Naive thymus-derived CD4-positive, alpha-beta T cell (primary cell): ENCODE data around the gene SORCS2. TPM values are rescaled to one million over a fixed set of nuclear protein-coding genes. Genes with fewer than 3 reads are reported as not detected.

ENCODE experiments used
- ATAC-seq: fragments of 150-1000 bp; cut with Tn5 transposase; 2 replicates; pipeline ENCODE4 v1.10.0; 2021; ENCODE audit warnings: mild to moderate bottlenecking, moderate library complexity
- CTCF ChIA-PET: fragments of 350-600 bp; sonication (Branson Sonifier 250); formaldehyde crosslinking; loops from one replicate; lab custom pipeline; 2021; ENCODE audit warnings: antibody characterized with exemption; lab: Charles Lee
- POLR2A ChIA-PET: fragments of 350-600 bp; sonication (Branson Sonifier 250); formaldehyde crosslinking; loops from one replicate; lab custom pipeline; 2021; ENCODE audit warnings: antibody characterized with exemption, inconsistent platforms; lab: Charles Lee
- DNase-seq, 9 donors: peaks; one replicate each; pipeline versions ENCODE4 v3.0.0 to v3.0.0-alpha.2; 2020 to 2022; ENCODE audit warnings: mixed read lengths in 1 of 9
- H3K27ac ChIP-seq: one replicate; pipeline ENCODE4 v1.7.0; 2013; ENCODE audit warnings: mild to moderate bottlenecking, low read depth, low read length, moderate library complexity
- H3K27me3 ChIP-seq, 2 donors: one replicate each; pipeline ENCODE4 v1.7.0; 2013; ENCODE audit warnings: low read length in 2 of 2, mild to moderate bottlenecking in 2 of 2, moderate library complexity in 2 of 2; ENCODE audit not compliant: control insufficient read depth in 2 of 2, insufficient read depth in 2 of 2
- H3K36me3 ChIP-seq, 3 experiments: 1 replicate in 2 of 3; 2 replicates in 1 of 3; pipeline ENCODE4 v1.7.0; 2013; ENCODE audit warnings: low read length in 3 of 3, mild to moderate bottlenecking in 3 of 3, moderate library complexity in 1 of 3; ENCODE audit not compliant: insufficient read depth in 3 of 3, control insufficient read depth in 2 of 3
- H3K4me1 ChIP-seq, 2 donors: one replicate each; pipeline ENCODE4 v1.7.0; 2013; ENCODE audit warnings: low read length in 2 of 2, mild to moderate bottlenecking in 2 of 2, moderate library complexity in 1 of 2; ENCODE audit not compliant: control insufficient read depth in 2 of 2, insufficient read depth in 2 of 2
- H3K4me3 ChIP-seq: 2 replicates; pipeline ENCODE4 v1.7.0; 2013; ENCODE audit warnings: mild to moderate bottlenecking, low read length
- H3K9me3 ChIP-seq, 3 experiments: 1 replicate in 2 of 3; 2 replicates in 1 of 3; pipeline ENCODE4 v1.7.0; 2013; ENCODE audit warnings: low read length in 3 of 3; ENCODE audit not compliant: control insufficient read depth in 2 of 3
- H3K27ac Mint-ChIP-seq, 9 donors: one replicate each; pipeline ENCODE4 v1.8.0; 2020 to 2022; ENCODE audit warnings: mixed read lengths in 9 of 9, mild to moderate bottlenecking in 8 of 9, moderate library complexity in 5 of 9, inconsistent platforms in 2 of 9
- H3K27me3 Mint-ChIP-seq, 5 donors: one replicate each; pipeline ENCODE4 v1.8.0; 2021 to 2022; ENCODE audit warnings: mixed read lengths in 5 of 5, mild to moderate bottlenecking in 1 of 5
- H3K36me3 Mint-ChIP-seq, 5 donors: one replicate each; pipeline ENCODE4 v1.8.0; 2020 to 2022; ENCODE audit warnings: mixed read lengths in 5 of 5, mild to moderate bottlenecking in 3 of 5, inconsistent platforms in 1 of 5
- H3K4me1 Mint-ChIP-seq, 7 donors: one replicate each; pipeline ENCODE4 v1.8.0; 2020 to 2022; ENCODE audit warnings: mixed read lengths in 7 of 7, mild to moderate bottlenecking in 3 of 7, inconsistent platforms in 1 of 7
- H3K4me3 Mint-ChIP-seq, 10 donors: one replicate each; pipeline ENCODE4 v1.8.0; 2020 to 2022; ENCODE audit warnings: mild to moderate bottlenecking in 10 of 10, mixed read lengths in 10 of 10, moderate library complexity in 6 of 10, inconsistent platforms in 2 of 10
- H3K9me3 Mint-ChIP-seq, 11 donors: one replicate each; pipeline ENCODE4 v1.8.0; 2020 to 2022; ENCODE audit warnings: mixed read lengths in 11 of 11, mild to moderate bottlenecking in 4 of 11, inconsistent platforms in 1 of 11, moderate library complexity in 1 of 11
- intact Hi-C, 2 donors: fragments of 100-400 bp; cut with micrococcal nuclease; formaldehyde crosslinking; loops; one replicate each; pipeline ENCODE4 v1.15.1; 2023
- polyA plus RNA-seq, 2 donors: library from polyadenylated mRNA; unstranded; fragments of 300-500 nt; fragmentation: Illumina TruSeq; gene quantifications; one replicate each; pipeline ENCODE4 v1.2.3, GENCODE V29; 2021
- total RNA-seq, 6 experiments: library from RNA in 5 of 6; stranded (reverse) in 5 of 6; gene quantifications; 1 replicate in 5 of 6; 2 replicates in 1 of 6; pipeline ENCODE4 v1.2.3 and lab custom pipeline; 2021 to 2026

The SORCS2 gene
- total and polyA plus RNA-seq, 7 experiments from 2014 or later: 0.10 TPM; not detected in 6

DNA sequence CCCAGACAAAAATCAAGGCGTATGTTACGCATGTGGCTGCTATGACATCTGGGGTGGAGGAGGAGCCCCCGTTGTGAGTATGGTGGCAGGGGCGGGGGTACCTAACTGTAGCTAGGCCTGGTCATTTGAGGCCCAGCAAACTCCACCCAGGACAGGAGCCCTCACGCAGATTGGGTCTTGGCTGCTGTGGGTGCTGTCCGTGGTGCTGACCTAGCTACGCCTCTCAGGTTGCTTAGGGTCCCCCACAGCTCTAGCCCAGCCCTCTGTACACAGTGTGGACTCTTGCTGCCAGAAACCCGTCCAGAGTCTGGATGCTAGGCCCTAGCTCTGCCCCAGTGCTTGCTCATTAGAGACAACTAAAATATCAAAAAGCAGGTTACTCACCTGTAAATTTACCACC, 389.1 kb downstream of the SORCS2 start:
- H3K27me3 ChIP-seq: no peaks in the 10 kb centered on the region
- DNase-seq: no peak
- Mint-ChIP-seq H3K36me3 (peaks cover 0 to 16% (median 3%) of the 10 kb centered on the region in 5 donors), H3K9me3 (peaks cover 11 to 50% (median 30%) of the 10 kb centered on the region in 11 donors), H3K4me3 (no peak overlapping the region), H3K4me1 (peaks cover 0 to under 1% (median 0%) of the 10 kb centered on the region in 7 donors), H3K27ac (no peak overlapping the region), H3K27me3 (peaks cover 0 to 12% (median 4%) of the 10 kb centered on the region in 5 donors)
- no peaks in the 10 kb centered on the region for H3K4me1 ChIP-seq
- CTCF ChIA-PET: no interaction called here
- no peak overlapping the region for H3K27ac ChIP-seq
- no peaks in the 10 kb centered on the region for H3K36me3 ChIP-seq
- intact Hi-C loops: no loop called here
- POLR2A ChIA-PET: interaction anchor here (0.5 kb wide), 1 partner anchor 399 kb away, joined by 3 read pairs; no protein-coding TSS in a partner anchor
- H3K9me3 ChIP-seq: peaks cover 0 to 34% (median 7%) of the 10 kb centered on the region in 3 experiments
- ATAC-seq: no peak
- no peak overlapping the region for H3K4me3 ChIP-seq

DNA sequence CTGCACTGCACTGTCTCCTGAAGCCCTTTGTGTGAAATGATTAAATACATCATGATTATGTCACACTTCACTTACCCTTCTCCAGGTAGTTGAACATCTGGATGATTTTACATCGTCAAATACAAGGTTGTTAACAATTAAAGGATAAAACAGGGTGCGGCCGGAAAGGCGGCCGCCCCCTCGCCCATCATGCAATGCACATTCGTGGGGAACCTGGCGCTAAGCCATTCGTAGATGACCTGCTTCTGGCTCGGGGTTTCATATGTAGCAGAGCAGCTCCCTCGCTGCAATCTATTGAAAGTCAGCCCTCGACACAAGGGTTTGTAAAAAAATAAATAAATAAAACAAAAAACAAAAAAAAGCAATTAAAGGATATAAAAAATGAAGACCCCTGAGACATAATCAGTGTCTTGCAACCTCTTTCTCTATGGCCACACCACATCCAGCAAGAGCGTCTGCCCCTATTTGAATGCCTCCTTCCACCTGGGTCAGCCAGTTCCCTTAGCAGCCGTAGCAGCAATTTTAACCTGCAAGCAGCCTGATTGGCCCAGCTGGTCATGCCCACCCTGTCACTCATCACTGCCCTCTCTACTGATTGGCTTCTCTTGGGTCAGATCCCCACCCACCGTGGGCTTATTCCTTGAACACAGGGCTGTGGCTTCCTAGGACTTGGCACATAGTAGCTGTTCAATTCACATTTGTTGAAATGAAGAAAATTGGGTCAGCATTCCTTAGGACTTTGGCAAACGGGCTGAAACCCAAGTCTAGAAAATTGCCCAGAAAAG, 390.2 kb downstream of the SORCS2 start:
- no peaks in the 10 kb centered on the region for H3K4me1 Mint-ChIP-seq
- intact Hi-C loops: no loop called here
- Histone ChIP-seq H3K4me3 (no peak overlapping the region), H3K36me3 (no peaks in the 10 kb centered on the region), H3K9me3 (peaks cover 0 to 25% (median 0%) of the 10 kb centered on the region in 3 experiments), H3K4me1 (no peaks in the 10 kb centered on the region), H3K27ac (no peak overlapping the region), H3K27me3 (no peaks in the 10 kb centered on the region)
- no peak for ATAC-seq
- no peak for DNase-seq
- peaks cover 0 to 12% (median 9%) of the 10 kb centered on the region in 5 donors for H3K27me3 Mint-ChIP-seq
- POLR2A ChIA-PET: no interaction called here
- CTCF ChIA-PET: no interaction called here
- peaks cover 5 to 40% (median 22%) of the 10 kb centered on the region in 11 donors for H3K9me3 Mint-ChIP-seq
- peaks cover 0 to 10% (median 0%) of the 10 kb centered on the region in 5 donors for H3K36me3 Mint-ChIP-seq
- H3K4me3 Mint-ChIP-seq: no peak overlapping the region
- no peak overlapping the region for H3K27ac Mint-ChIP-seq

DNA sequence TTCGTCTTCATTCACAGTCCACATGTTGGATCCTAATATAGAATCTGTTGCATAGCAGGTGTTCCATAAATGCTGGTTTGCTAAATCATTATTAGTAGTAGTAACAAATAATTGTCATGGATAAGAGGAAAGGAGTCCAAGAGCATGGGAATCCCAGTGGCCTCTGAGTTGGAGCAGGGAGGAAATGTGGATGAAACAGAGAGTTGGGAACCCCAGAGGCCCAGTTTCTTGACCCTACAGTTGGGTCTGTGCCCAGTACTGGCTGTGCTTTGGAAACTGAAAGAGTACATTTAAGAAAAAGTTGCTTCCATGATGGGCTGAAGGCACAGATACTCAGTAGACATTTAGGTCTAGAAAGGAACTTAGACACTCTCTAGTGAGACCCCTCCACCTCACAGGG, 391.8 kb downstream of the SORCS2 start:
- H3K9me3 Mint-ChIP-seq: peaks cover 5 to 24% (median 13%) of the 10 kb centered on the region in 11 donors
- ChIA-PET CTCF (no interaction called here), POLR2A (no interaction called here)
- no peaks in the 10 kb centered on the region for H3K4me1 ChIP-seq
- H3K9me3 ChIP-seq: peaks cover 0 to 11% (median 0%) of the 10 kb centered on the region in 3 experiments
- H3K27ac ChIP-seq: no peak overlapping the region
- ATAC-seq (no peak), DNase-seq (no peak)
- H3K27ac Mint-ChIP-seq: no peak overlapping the region
- H3K4me3 ChIP-seq: no peak overlapping the region
- no peaks in the 10 kb centered on the region for H3K27me3 ChIP-seq
- H3K36me3 ChIP-seq: no peaks in the 10 kb centered on the region
- H3K36me3 Mint-ChIP-seq: peaks cover 0 to 3% (median 0%) of the 10 kb centered on the region in 5 donors
- intact Hi-C loops: no loop called here
- H3K4me1 Mint-ChIP-seq: no peaks in the 10 kb centered on the region
- H3K27me3 Mint-ChIP-seq: peaks cover 0 to 19% (median 15%) of the 10 kb centered on the region in 5 donors
- H3K4me3 Mint-ChIP-seq: no peak overlapping the region

DNA sequence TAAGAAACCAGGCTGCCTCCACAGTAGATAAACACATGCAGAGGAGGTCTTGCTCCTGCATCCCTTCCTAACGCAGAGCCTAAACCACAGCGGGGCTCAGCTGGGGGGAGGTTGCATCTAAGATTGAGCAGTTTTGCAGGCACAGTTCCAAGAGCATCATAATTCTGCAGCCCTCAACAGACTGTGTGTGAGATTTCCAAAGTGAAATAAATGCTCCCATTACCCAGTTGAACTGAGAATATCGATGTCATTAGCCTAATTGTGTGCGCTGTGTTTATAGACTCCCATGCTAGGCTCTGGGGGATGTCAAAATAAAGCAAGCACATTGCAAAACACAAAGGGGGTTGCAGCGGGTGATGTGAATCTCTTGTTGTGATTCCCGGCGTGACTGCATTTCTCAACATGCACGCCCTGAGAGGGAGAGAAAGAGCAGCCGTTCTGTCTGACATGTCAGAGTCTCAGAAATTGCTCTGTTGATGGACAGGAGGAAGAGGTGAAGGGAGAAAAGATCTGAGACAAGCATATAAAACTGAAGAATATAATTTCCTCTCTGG, 392.3 kb downstream of the SORCS2 start:
- Histone ChIP-seq H3K27me3 (no peaks in the 10 kb centered on the region), H3K27ac (no peak overlapping the region), H3K4me3 (no peak overlapping the region), H3K4me1 (no peaks in the 10 kb centered on the region), H3K9me3 (peaks cover 0 to 5% (median 0%) of the 10 kb centered on the region in 3 experiments), H3K36me3 (no peaks in the 10 kb centered on the region)
- intact Hi-C loops: no loop called here
- ATAC-seq (no peak), DNase-seq (no peak)
- H3K27me3 Mint-ChIP-seq: peaks cover 0 to 22% (median 16%) of the 10 kb centered on the region in 5 donors
- peaks cover 2 to 18% (median 8%) of the 10 kb centered on the region in 11 donors for H3K9me3 Mint-ChIP-seq
- H3K36me3 Mint-ChIP-seq: peaks cover 0 to under 1% (median 0%) of the 10 kb centered on the region in 5 donors
- no peaks in the 10 kb centered on the region for H3K4me1 Mint-ChIP-seq
- CTCF ChIA-PET: no interaction called here
- no peak overlapping the region for H3K4me3 Mint-ChIP-seq
- POLR2A ChIA-PET: no interaction called here
- H3K27ac Mint-ChIP-seq: no peak overlapping the region

DNA sequence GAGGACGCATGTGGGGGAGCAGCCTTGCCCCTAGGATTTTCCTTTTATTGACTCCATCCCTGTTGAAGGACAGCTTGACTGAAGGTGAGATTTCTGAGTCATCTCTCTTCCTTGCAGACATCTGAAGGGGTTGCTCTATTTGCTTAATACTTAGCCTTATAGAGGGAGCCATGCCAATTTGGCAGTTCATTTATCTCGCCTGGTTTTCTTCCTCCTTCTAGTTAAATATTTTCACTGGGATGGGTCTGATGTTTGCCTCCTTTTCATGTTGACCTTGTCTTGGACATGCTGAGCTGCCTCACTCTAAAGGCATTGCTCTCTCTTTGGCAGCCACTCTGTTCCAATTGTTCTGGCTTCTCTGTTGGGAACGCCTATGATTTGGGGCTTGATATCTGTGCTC, 393.4 kb downstream of the SORCS2 start:
- Mint-ChIP-seq H3K27ac (no peak overlapping the region), H3K4me3 (no peak overlapping the region), H3K36me3 (no peaks in the 10 kb centered on the region), H3K27me3 (peaks cover 0 to 28% (median 16%) of the 10 kb centered on the region in 5 donors), H3K9me3 (peaks cover 0 to 14% (median 3%) of the 10 kb centered on the region in 11 donors), H3K4me1 (no peaks in the 10 kb centered on the region)
- DNase-seq: no peak
- H3K4me3 ChIP-seq: no peak overlapping the region
- no peaks in the 10 kb centered on the region for H3K9me3 ChIP-seq
- ATAC-seq: no peak
- no peaks in the 10 kb centered on the region for H3K27me3 ChIP-seq
- ChIA-PET POLR2A (no interaction called here), CTCF (no interaction called here)
- no peaks in the 10 kb centered on the region for H3K4me1 ChIP-seq
- H3K36me3 ChIP-seq: no peaks in the 10 kb centered on the region
- intact Hi-C loops: no loop called here
- H3K27ac ChIP-seq: no peak overlapping the region

DNA sequence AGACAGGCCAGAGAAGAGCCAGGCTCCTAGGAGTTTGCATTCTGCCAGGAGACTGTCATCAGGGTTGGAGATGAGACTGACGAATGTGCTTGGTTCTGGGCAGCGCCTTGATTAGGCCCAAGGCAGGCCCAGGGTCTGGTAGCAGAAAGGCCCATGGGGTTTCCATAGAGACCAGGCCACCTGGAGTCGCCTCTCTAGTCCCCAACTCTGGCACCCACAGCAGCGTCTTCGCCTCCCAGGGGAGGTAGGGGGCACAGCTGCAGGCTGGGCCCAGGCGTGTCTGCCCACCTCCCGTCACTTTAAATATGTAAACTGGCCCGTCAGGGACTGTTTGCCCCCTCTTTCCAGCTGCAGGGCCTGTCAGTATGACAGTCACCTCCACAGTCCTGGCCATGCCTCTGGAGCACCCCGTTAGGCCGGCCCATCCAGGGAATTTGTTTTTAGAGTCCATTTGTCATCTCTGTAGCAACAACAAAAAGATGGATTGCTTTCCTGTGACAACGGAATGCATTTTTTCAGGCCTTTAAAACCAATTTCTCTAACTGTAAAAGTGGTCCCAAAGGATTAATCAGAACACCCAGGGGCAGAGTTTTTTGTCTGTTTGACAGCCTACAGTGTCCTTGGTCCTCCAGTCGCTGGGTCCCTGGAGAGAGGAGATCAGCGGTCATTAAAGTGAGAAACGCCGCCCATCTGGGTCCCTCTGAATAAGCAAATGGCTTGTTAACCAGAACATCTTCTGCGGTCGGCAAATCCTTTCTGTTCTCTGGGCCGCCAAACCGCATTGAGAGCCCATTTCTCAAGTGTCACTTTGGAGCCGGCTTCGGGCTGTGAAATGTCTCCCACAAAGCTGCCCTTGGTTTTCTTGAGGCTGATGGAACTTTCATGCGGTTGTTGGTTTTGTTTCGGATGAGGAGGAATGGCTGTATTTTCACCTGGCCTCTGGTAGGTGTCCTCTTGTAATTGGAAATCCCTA, 395.4 kb downstream of the SORCS2 start:
- ChIA-PET POLR2A (no interaction called here), CTCF (no interaction called here)
- Mint-ChIP-seq H3K4me1 (peaks cover 0 to 3% (median 0%) of the 10 kb centered on the region in 7 donors), H3K27me3 (peaks cover 0 to 33% (median 16%) of the 10 kb centered on the region in 5 donors), H3K27ac (no peak overlapping the region), H3K36me3 (no peaks in the 10 kb centered on the region), H3K4me3 (no peak overlapping the region), H3K9me3 (peaks cover 0 to 13% (median 3%) of the 10 kb centered on the region in 11 donors)
- DNase-seq (no peak), ATAC-seq (no peak)
- H3K4me3 ChIP-seq: no peak overlapping the region
- no peaks in the 10 kb centered on the region for H3K9me3 ChIP-seq
- no peaks in the 10 kb centered on the region for H3K4me1 ChIP-seq
- H3K27ac ChIP-seq: no peak overlapping the region
- H3K27me3 ChIP-seq: no peaks in the 10 kb centered on the region
- intact Hi-C loops: no loop called here
- no peaks in the 10 kb centered on the region for H3K36me3 ChIP-seq
